K562 (cell line): Measurements from ENCODE around the gene AMH. TPM values are rescaled to one million over a fixed set of nuclear protein-coding genes. Genes with fewer than 3 reads are reported as not detected.

Experiments used
- BMI1 ChIP-seq: fragments of 150-350 bp; IDR thresholded peaks from 2 replicates; pipeline ENCODE4 v1.6.1; 2014; ENCODE audit warnings: low read length
- EP300 ChIP-seq: IDR thresholded peaks from 2 replicates; pipeline ENCODE4 v1.6.1; 2012; ENCODE audit warnings: low read length, improper control_type of control experiment
- ETS2 ChIP-seq: IDR thresholded peaks from 2 replicates; pipeline ENCODE4 v1.6.1; 2016; ENCODE audit warnings: borderline replicate concordance, missing genetic modification characterization, mild to moderate bottlenecking, moderate library complexity, missing compliant biosample characterization; ENCODE audit not compliant: poor library complexity, severe bottlenecking
- FUS ChIP-seq: fragments of 200-400 bp; formaldehyde crosslinking; optimal IDR thresholded peaks from 2 replicates; pipeline ENCODE3; 2017; ENCODE audit warnings: low read depth, low read length
- HIVEP1 ChIP-seq: fragments of 250-450 bp; sonication (Bioruptor Pico); IDR thresholded peaks from 2 replicates; pipeline ENCODE4 v1.4.0; 2020; ENCODE audit warnings: mild to moderate bottlenecking
- MIER1 ChIP-seq: fragments of 450-650 bp; IDR thresholded peaks from 2 replicates; pipeline ENCODE4 v1.6.1; 2016; ENCODE audit warnings: antibody characterized with exemption, mild to moderate bottlenecking, low read depth
- XRCC4 ChIP-seq: IDR thresholded peaks from one replicate; pipeline ENCODE4 v1.6.1; 2011; ENCODE audit not compliant: insufficient read depth, insufficient read length; ENCODE audit errors: extremely low read depth
- ZNF121 ChIP-seq: sonication (generic); formaldehyde crosslinking; conservative IDR thresholded peaks from 2 replicates; pipeline ENCODE4 v1.8.0; 2022; ENCODE audit warnings: missing genetic modification reagents
- polyA plus RNA-seq, 8 experiments: library from polyadenylated mRNA; depleted of rRNA in 4 of 8; stranded (reverse) in 5 of 8; unstranded in 3 of 8; fragments of >200 nt; fragmentation: Nextera tagmentation in 2 of 8; fragmentation: Illumina TruSeq in 1 of 8; extraction: Ambion mirVana in 2 of 8; extraction: Trizol in 1 of 8; gene quantifications; 2 replicates each; pipeline versions ENCODE4 v1.2.1 to v1.2.3, GENCODE V29; 2011 to 2014; ENCODE audit warnings: inconsistent platforms in 1 of 8, missing spikeins in 1 of 8
- total RNA-seq, 7 experiments: library from RNA; depleted of rRNA in 6 of 7; stranded (reverse); fragments of >200 nt in 6 of 7; fragmentation: Illumina TruSeq in 2 of 7; extraction: Trizol in 2 of 7; gene quantifications; 2 replicates each; pipeline versions ENCODE4 v1.2.1 to v1.2.3, GENCODE V29; 2011 to 2021; ENCODE audit warnings: low replicate concordance in 1 of 7
- TF ChIP-seq, protein P1 (sequence below): fragments of 250-450 bp; sonication (Bioruptor Pico); IDR thresholded peaks from 2 replicates; pipeline ENCODE4 v1.6.1; 2021; ENCODE audit warnings: mild to moderate bottlenecking
- TF ChIP-seq, protein P2 (sequence below): sonication (generic); formaldehyde crosslinking; IDR thresholded peaks from 2 replicates; pipeline ENCODE4 v1.8.0; 2022; ENCODE audit warnings: missing genetic modification reagents, mild to moderate bottlenecking, moderate library complexity, borderline replicate concordance
- TF ChIP-seq, protein P3 (sequence below): fragments of 450-650 bp; formaldehyde crosslinking; IDR thresholded peaks from 2 replicates; pipeline ENCODE4 v1.4.0; 2020; ENCODE audit warnings: mild to moderate bottlenecking, moderate library complexity

Gene AMH
- total and polyA plus RNA-seq, 9 of the 15 experiments (the other 6 are each of a cell fraction or from before 2014, with no cell fraction given) = 0.29 to 27.4 (median 2.6) TPM; not detected in 2

DNA sequence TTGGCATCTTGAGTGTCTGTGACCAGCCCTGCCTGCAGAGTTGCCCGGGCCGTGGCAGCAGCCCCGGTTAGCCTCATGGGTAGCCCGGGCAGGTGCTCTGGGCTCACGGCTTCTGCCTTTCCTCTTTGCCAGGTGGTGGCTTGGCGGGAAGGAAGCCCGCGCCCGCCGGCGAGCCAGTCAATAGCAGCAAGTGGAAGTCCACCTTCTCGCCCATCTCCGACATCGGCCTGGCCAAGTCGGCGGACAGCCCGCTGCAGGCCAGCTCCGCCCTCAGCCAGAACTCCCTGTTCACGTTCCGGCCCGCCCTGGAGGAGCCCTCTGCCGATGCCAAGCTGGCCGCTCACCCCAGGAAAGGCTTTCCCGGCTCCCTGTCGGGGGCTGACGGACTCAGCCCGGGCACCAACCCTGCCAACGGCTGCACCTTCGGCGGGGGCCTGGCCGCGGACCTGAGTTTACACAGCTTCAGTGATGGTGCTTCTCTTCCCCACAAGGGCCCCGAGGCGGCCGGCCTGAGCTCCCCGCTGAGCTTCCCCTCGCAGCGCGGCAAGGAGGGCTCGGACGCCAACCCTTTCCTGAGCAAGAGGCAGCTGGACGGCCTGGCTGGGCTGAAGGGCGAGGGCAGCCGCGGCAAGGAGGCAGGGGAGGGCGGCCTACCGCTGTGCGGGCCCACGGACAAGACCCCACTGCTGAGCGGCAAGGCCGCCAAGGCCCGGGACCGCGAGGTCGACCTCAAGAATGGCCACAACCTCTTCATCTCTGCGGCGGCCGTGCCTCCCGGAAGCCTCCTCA is 22.9 kb upstream of the AMH start (continued):
- TF ChIP-seq, protein P1, sequence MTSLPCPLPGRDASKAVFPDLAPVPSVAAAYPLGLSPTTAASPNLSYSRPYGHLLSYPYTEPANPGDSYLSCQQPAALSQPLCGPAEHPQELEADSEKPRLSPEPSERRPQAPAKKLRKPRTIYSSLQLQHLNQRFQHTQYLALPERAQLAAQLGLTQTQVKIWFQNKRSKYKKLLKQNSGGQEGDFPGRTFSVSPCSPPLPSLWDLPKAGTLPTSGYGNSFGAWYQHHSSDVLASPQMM (CRISPR knock-in tag) = no peak
- TF ChIP-seq BMI1 = no peak
- TF ChIP-seq, protein P2, sequence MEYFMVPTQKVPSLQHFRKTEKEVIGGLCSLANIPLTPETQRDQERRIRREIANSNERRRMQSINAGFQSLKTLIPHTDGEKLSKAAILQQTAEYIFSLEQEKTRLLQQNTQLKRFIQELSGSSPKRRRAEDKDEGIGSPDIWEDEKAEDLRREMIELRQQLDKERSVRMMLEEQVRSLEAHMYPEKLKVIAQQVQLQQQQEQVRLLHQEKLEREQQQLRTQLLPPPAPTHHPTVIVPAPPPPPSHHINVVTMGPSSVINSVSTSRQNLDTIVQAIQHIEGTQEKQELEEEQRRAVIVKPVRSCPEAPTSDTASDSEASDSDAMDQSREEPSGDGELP = no peak
- TF ChIP-seq XRCC4 = no peak
- TF ChIP-seq EP300 = no peak
- TF ChIP-seq HIVEP1 (CRISPR knock-in tag) = no peak
- peak; percentile 47 for TF ChIP-seq ZNF121 (CRISPR knock-in tag)
- TF ChIP-seq, protein P3, sequence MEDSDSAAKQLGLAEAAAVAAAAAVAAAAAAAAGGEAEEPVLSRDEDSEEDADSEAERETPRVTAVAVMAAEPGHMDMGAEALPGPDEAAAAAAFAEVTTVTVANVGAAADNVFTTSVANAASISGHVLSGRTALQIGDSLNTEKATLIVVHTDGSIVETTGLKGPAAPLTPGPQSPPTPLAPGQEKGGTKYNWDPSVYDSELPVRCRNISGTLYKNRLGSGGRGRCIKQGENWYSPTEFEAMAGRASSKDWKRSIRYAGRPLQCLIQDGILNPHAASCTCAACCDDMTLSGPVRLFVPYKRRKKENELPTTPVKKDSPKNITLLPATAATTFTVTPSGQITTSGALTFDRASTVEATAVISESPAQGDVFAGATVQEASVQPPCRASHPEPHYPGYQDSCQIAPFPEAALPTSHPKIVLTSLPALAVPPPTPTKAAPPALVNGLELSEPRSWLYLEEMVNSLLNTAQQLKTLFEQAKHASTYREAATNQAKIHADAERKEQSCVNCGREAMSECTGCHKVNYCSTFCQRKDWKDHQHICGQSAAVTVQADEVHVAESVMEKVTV = no peak
- TF ChIP-seq MIER1 = no peak
- TF ChIP-seq FUS = no peak
- no peak for TF ChIP-seq ETS2 (tag)
